ENCODE measurements around the gene RNU11.
"Not testable (repeated sequence)": the region's sequence is repeated elsewhere in the genome, so short reads cannot be mapped to it uniquely, and the experiment has no call there.

The RNU11 gene

DNA sequence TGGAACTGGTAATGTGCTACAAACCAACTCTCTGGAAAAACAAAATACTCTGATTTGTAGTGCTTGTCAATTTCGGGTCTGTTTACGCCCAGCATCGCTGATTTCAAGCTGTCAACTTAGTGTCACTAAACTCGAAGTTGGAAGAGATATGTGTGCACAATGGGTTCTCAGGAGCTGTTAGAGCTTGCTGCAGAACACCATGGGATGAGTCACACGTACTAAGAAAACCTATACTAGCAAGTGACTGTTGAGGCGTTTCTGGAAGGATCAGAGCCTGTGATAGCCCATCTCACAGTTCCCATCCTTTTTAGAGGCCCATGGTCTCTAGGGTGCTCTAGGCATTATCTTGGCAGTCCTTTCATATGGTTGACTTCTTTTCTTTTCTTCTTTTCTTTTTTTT, 34.4 kb downstream of the RNU11 start:
- Histone ChIP-seq H3K4me1 (ENCODE audit: control insufficient read depth in 5 of 5, insufficient read depth in 5 of 5, low read length in 5 of 5) (no peaks in the 10 kb centered on the region), H3K27me3 (ENCODE audit: control insufficient read depth in 5 of 5, insufficient read depth in 4 of 5, low read length in 5 of 5) (no peaks in the 10 kb centered on the region), H3K9ac (ENCODE audit: low read length in 5 of 5) (no peak overlapping the region), H3K9me3 (ENCODE audit: control insufficient read depth in 5 of 5, low read length in 5 of 5) (no peaks in the 10 kb centered on the region), H3K36me3 (ENCODE audit: control insufficient read depth in 5 of 5, insufficient read depth in 5 of 5, low read length in 5 of 5) (peaks cover 5 to 36% (median 14%) of the 10 kb centered on the region in 5 donors), H3K27ac (ENCODE audit: low read depth, low read length) (no peak overlapping the region), H3K4me3 (ENCODE audit: low read depth in 1 of 5, low read length in 5 of 5) (no peak overlapping the region)

DNA sequence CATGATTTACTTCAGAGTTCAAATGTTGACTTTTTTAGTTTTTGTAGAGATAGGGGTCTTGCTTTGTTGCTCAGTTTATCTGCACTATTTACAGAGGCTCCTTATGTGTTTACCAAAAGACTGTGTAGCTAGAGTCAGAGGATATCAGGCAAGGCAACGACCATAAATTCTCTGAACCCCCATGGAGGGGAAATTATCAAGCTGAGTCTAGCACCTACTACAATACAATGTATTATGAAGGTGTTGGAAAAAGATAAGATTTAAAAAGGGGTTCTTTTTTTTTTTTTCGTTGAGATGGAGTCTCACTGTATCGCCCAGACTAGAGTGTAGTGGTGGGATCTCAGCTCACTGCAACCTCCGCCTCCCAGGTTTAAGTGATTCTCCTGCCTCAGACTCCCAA, 36.5 kb downstream of the RNU11 start:
- H3K9ac ChIP-seq (ENCODE audit: low read length in 5 of 5) = no peak overlapping the region
- H3K4me1 ChIP-seq (ENCODE audit: control insufficient read depth in 5 of 5, insufficient read depth in 5 of 5, low read length in 5 of 5) = no peaks in the 10 kb centered on the region
- H3K9me3 ChIP-seq (ENCODE audit: control insufficient read depth in 5 of 5, low read length in 5 of 5) = no peaks in the 10 kb centered on the region
- no peak overlapping the region for H3K4me3 ChIP-seq (ENCODE audit: low read depth in 1 of 5, low read length in 5 of 5)
- H3K36me3 ChIP-seq (ENCODE audit: control insufficient read depth in 5 of 5, insufficient read depth in 5 of 5, low read length in 5 of 5) = peaks cover 5 to 36% (median 14%) of the 10 kb centered on the region in 5 donors
- no peaks in the 10 kb centered on the region for H3K27me3 ChIP-seq (ENCODE audit: control insufficient read depth in 5 of 5, insufficient read depth in 4 of 5, low read length in 5 of 5)
- no peak overlapping the region for H3K27ac ChIP-seq (ENCODE audit: low read depth, low read length)

DNA sequence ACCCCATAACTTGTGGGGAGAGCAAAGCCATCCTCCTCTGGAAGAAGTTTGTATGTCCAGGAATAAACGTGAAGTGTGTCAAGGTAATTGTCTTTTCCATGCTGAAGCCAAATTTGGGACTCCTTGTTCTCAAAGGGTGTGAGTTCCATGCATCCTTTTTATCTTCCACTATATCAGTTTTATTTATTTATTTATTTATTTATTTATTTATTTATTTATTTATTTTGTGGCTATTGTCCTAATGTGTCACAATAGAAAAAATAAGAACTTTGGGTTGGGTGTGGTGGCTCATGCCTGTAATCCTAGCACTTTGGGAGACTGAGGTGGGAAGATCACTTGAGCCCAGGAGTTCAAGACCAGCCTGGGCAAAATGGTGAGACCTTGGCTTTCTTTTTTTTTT, 43.2 kb downstream of the RNU11 start:
- H3K27me3 ChIP-seq (ENCODE audit: control insufficient read depth in 5 of 5, insufficient read depth in 4 of 5, low read length in 5 of 5); H3K27ac ChIP-seq (ENCODE audit: low read depth, low read length); H3K4me1 ChIP-seq (ENCODE audit: control insufficient read depth in 5 of 5, insufficient read depth in 5 of 5, low read length in 5 of 5); H3K9me3 ChIP-seq (ENCODE audit: control insufficient read depth in 5 of 5, low read length in 5 of 5); H3K4me3 ChIP-seq (ENCODE audit: low read depth in 1 of 5, low read length in 5 of 5); H3K9ac ChIP-seq (ENCODE audit: low read length in 5 of 5): not testable (repeated sequence)
- peaks cover 16 to 33% (median 26%) of the 10 kb centered on the region in 5 donors for H3K36me3 ChIP-seq (ENCODE audit: control insufficient read depth in 5 of 5, insufficient read depth in 5 of 5, low read length in 5 of 5)

All from subcutaneous abdominal adipose tissue (tissue), 5 donors.